CD4-positive, alpha-beta T cell treated with Interleukin-2 at 100 ng/mL for 4 hours (primary cell): ENCODE data around the gene MTG1.
"Not testable (repeated sequence)": the region's sequence is repeated elsewhere in the genome, so short reads cannot be mapped to it uniquely, and the experiment has no call there.

ENCODE experiments used
- DNase-seq: peaks from one replicate; pipeline ENCODE4 v3.0.0-alpha.2; 2020; ENCODE audit warnings: low spot score

Gene MTG1

DNA sequence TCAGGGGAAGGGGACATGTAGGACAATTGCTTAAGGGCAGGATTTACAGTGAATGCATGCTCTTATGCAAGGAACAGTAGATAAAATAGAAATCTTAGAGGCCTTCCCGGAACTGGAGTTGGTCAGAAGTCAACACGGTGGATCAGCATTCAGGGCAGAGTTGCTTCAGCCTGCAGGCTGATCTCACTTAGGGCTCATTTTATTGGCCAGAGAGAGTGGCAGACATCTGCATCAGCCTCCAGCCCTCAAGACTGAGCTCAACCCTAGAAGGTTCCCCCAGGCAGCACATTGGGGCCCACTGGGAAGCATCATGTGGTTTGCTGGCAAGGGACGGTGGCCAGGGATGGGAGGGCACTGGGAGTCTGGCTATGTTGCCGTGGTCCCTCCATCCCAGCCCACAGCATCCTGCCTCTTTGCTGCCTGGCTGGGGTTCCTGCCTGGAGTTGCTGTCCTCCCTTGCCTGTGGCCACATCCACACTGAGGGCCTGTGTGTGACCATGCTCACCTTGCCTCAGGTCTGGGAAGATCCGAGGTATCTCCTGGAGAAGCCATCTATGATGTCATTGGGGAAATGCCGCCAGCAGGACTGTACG lies 72.8 kb downstream of the MTG1 start:
- no peak for DNase-seq

DNA sequence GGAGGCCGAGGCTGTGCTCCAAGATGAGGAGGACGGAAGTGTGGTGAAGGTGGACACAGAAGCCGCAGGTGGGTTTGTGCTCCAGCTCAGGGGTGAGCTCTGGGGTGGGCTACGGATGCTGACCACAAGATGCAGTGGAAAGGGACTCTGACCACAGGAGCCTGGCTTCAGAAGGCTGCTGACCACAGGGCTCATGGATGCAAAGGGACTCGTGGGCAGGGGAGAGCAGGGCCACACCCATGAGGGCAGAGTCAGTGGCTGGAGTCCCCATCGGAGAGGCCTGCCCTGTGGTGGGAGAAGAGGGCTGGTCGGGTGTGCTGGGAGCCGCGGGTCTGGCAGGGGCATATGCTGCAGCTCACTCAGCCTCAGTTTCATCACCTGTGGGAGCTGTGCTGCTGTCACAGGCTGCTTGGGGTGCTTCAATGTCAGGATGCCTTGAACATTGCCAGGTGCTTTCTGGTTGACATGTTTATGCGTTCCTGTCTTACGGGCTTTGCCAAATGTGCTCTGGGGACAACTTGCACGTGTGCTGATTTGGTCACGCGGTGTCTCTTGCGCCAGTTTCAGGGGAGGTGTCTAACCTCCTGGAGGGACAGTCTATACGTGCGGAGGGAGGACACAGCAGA lies 73.4 kb downstream of the MTG1 start:
- DNase-seq = no peak

DNA sequence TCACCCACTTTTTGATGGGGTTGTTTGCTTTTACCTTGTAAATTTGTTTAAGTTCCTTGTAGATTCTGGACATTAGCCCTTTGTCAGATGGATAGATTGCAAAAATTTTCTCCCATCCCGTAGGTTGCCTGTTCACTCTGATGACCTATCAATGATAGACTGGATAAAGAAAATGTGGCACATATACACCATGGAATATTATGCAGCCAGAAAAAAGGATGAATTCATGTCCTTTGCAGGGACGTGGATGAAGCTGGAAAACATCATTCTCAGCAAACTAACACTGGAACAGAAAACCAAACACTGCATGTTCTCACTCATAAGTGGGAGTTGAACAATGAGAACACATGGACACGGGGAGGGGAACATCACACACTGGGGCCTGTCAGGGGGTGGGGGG lies 75.2 kb downstream of the MTG1 start:
- DNase-seq = not testable (repeated sequence)

DNA sequence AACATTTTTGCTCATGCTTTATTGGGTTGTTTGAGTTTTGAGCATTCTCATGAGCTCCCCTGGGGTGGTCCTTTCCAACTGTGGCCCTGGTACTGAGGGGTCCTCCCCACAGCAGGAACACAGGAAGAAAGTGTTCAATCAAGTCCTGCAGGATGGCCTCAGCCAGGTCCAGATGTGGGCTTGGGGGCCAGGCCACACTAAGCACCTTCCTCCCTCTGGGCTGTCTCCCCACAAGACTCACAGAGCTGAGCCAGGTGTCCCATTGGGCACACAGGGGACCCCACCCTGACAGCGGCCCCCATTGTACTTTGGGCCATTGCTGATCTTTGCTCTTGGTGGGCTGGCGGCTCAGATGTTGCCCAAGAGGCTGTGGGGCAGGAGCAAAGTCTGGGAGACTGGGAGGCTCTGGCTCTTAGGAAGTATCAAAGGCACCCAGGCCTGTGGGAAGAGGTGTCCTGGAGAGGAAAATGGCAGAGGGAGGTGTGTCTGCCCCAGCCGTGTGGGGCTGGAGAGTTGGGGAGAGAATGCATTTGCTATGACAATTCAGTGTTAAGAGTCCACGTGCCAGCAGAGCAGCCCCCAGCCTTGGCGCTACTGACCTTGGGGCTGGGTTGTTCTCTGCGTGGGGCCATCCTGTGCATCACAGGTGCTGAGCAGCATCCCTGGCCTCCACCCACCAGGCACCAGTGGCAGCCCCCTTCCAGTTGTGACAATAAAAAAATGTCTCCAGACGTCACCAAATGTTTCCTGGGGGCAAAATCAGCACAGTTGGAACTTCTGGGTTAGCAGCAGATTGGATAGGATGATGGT lies 77.5 kb downstream of the MTG1 start:
- no peak for DNase-seq
